ENCODE data around the gene IPPK.

IPPK gene

DNA sequence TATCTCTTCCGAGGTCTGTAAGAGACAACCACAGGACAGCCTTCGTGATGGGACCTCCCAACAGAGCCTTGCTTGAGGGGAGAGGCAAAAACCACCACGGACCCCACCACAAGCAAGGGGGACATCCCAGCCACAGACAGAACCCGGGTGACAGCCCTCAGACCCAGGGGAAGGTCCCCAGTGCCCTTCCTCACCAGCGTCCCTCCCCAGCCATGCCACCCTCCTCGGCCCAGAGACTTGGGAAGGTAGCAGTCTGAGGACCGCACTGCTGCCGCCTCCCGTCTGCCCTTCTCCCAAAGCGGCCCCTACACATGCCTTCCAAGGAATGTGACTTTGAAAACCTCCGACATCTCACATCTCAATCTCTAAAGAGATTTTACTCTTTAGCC is 13.4 kb downstream of the IPPK start:
- DNase-seq = no peak

DNA sequence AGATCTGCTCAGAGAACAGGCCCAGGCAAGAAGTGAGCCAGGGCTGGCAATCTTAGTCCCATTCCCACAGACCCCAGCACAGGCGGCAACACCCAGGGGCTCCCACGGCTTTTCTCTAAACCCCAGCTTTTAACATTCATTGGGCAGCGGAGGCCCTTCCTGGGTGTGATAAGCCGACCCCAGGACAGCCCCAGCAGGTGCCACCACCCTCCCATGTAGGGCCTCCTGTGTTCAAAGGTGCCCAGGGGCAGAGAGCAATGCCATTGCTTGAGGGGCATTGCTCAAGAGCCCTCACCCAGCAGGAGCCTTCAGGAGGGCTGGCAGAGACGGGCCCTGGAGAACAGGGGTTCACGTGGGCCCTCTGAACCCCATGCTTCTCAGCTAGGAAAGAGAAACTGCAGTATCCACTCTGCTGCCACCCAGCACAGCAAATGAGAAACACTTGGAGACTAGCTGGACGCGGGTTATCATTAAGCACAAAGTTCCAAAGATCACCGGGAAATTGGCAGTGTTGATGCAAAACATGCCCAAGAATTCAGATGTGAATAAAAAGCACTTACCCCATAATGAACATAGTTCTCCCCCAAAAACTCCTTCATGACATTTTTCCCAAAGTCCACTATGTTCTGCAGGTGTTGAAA is 13.9 kb downstream of the IPPK start:
- no peak for DNase-seq

- no peak for DNase-seq
Observed at GRCh38 chr9:92655366-92655765, 14.6 kb downstream of the IPPK start.

- no peak for DNase-seq
Observed at GRCh38 chr9:92654481-92655301, 15.2 kb downstream of the IPPK start.

DNA sequence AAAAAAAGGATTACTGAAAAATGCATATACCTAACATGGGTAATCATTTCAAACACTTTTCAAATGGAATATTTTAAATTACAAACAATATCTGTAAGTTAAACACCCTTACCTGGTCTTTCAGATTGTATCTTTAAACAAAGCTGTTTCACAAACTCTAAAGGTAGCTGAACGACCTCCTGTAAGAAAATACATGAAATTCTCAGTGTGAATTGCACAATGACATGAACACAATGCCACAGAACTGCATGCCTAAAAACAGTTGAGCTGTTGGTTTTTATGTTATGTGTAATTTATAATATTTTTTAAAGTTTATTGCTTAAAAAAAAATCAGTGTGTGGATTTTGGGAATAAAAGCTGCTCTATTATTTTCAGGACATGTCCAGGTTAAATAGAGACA is 17.5 kb downstream of the IPPK start:
- no peak for DNase-seq

DNA sequence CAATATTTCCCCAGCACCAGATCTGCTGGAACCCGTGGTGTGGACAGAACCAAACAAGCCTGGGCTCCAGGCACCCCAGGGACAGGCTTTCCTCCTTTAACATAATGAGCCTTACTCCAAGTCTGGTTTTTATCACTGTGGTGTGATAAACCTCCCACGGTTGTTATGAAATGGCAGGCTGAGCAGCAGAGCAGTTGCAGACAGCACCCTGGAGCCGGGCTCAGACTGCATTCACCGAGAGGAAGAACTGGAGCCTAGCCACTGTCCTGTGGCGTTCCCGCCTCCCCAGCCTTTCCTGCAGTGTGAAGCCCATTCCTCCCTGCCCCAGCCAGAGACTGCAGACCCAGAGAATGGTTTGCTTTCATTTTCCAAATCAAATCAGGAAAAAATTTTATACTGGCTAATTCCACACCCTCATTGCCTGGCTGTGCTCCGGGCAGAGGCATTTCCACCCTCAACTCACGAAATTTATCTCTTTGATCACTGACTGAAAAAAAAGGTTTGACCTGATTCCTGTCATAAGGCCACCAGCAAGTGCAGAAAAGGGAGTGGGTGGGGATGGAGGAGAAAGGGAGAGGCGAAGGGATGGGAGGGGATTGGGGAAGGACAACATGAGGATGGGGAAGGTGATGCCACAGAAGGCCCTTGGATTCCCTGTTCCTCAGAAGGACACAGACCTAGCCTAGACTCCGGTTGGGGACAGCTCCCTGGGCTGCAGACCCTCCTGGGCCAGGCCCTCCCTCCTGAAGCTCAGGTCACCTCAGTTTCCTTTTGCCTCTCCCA is 18.9 kb downstream of the IPPK start:
- DNase-seq = no peak

GRCh38 chr9:92650296-92650695 is 19.6 kb downstream of the IPPK start:
- no peak for DNase-seq

- no peak for DNase-seq
Observed at GRCh38 chr9:92649007-92649406, 20.9 kb downstream of the IPPK start.

DNA sequence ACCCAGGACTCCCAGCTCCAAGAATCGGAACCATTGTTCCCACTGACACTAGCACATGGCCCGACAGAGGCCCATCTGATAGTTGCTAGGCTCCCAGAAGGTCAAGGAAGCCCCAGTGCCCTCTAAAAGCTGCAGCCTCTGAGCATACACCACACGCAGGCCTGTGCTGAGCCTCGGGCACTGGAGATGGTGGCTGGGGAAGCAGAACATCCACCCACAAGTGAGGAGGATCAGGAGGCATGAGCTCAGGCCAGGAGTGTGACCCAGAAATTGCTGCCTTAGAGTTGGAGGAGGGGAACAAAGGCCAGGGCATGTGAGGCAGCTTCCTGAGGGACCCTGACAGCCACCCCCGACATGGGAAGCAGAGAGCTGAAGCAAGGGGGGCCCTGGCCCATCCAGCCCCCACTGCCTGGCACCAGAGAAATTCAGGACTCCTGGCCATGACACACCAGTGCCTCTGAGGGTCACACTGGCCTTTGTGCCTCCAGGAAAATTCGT is 21.4 kb downstream of the IPPK start:
- DNase-seq = no peak

DNA sequence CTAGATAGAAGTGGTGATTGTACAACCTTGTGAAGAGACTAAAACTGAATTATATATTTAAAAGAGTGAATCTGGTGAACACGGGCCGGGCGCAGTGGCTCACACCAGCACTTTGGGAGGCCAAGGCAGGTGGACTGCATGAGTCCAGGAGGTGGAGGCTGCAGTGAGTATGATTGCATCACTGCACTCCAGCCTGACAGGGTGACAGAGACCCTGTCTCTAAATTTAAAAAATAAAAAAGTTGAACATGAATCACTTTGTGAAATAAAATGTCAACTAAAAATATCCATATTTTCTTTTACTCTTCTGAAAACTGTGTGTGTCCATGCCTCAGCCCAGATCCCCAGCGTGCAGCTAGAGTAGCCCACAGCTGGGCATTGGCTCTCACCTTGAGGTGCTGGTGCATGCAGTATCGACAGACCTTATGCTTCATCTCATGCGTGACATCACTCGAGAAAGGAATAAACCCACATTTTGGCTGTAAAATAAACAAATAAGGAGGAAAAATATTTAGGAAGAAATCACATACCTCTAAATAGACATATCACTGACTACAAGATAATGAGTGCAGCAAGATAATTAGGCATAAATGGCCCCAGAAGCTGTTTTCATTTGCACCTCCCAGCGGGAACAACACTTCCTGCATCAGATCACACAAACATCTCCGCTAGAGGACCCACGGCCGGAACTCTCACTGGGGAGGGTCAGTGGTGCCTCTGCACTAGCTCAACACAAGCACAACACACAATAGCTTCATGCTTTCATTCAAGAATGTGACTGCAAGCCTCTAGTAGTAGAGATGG is 22.1 kb downstream of the IPPK start:
- DNase-seq = no peak

- no peak for DNase-seq
Observed at GRCh38 chr9:92645041-92645440, 24.9 kb downstream of the IPPK start.

- no peak for DNase-seq
Observed at GRCh38 chr9:92644278-92644677, 25.7 kb downstream of the IPPK start.

DNA sequence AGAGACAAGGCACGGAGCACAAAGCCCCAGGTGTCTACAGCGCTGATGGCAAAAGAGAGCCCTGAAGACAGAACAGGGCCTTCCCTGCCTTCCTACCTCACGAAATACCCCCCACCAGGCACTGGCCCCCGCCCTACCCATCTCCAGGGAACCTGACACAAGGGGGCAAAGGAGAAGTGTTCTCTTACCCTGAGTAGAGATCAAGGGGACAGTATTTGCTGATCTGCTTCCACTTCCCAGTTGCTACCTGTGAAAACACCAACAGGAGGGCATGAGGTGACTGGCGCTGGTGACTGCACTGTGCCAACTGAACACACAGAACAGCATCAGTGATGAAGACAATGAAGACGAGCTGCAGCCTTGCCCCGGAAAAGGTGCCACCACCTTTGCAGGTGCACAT is 27.4 kb downstream of the IPPK start:
- DNase-seq = no peak

GRCh38 chr9:92642041-92642451 is 27.9 kb downstream of the IPPK start:
- DNase-seq = no peak

- no peak for DNase-seq
Observed at GRCh38 chr9:92641092-92641809, 28.7 kb downstream of the IPPK start.

GRCh38 chr9:92640398-92641091 is 29.4 kb downstream of the IPPK start:
- no peak for DNase-seq

GRCh38 chr9:92639791-92640271 is 30.1 kb downstream of the IPPK start:
- no peak for DNase-seq

DNA sequence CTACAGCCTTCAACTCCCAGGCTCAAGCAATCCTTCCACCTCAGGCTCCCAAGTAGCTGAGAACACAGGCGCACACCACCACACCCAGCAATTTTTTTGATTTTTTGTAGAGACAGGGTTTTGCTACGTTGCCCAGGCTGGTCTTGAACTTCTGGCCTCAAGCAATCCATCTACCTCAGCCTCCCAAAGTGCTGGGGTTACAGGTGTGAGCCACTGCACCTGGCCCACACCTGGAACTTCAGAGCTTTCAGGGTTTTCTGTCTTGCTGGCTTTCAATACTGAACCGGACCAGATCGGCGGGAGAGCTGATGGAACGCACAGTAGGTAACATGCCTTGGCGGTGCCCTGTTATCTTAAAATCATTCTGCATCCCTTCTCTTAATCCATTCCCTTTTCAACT is 30.8 kb downstream of the IPPK start:
- DNase-seq = no peak

DNA sequence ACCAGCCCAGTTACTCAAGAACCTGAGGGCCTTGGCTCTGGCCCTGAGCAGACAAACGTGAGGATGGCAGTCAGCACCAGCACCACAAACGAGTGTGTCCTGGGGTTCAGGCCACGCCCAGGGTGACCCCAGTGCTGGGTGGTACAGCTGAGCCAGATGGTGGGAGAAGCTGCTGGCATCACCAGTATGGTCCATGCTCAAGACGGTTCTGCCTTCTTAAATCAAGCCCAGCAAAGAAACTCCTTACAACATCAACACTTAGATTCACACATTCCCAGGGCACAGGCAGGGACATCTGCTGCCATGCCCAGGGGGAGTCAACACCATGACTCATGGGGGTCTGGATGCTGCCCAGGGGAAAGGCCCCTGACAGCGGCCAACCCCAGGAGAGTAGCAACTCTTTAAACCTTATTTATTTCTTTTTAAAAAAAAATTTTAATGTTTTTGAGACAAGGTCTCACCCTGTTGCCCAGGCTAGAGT is 31.3 kb downstream of the IPPK start:
- no peak for DNase-seq

DNA sequence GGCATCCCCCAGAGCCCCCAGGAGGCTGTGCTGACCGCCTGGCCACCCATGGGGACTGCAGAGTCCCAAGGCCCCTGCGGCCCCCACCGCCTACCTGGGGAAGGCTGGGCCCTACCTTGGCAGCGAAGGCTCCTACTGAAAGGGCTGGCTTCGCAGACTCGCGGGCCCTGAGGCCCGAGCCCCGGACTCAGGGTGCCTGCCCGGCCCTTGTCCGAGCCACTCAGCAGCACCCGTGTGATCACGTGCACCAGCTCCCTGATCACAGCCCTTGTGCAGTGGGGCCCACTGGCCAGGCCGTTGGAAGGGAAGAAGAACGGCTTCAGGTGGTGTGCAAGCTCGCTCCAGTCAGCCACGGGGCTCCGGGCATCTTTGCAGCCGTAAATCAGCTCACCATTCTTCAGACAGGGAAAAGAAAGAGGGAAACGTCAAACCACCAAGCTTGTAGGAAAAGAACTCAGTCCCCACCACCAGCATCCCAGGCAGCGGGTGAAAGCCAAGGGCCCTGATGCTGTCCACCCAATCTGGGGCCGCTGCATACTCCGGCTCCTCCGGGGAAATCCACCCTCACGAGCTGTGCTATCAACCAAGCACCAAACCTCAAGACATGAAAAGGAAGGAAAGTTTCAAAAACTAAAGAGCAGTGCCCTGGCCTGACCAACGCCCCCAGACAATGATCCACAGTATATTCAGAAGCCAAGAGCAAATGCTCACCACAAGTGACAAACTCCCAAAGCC is 31.9 kb downstream of the IPPK start:
- DNase-seq = no peak
